GM23338 (cell line): Measurements from ENCODE around the gene ECM2. TPM values are rescaled to one million over a fixed set of nuclear protein-coding genes. Genes with fewer than 3 reads are reported as not detected.

Source experiments
- ATAC-seq: fragments of 200-7000 bp; cut with Tn5 transposase; 3 replicates; pipeline ENCODE4 v1.9.1; 2020
- DNase-seq: peaks from one replicate; pipeline ENCODE4 v3.0.0-alpha.2; 2015; ENCODE audit warnings: low spot score
- H2AFZ ChIP-seq: fragments of 200-600 bp; sonication (generic); 2 replicates; pipeline ENCODE4 v1.8.0; 2016; ENCODE audit warnings: antibody characterized with exemption, mild to moderate bottlenecking, moderate library complexity
- H3F3A ChIP-seq: fragments of 200-600 bp; sonication (generic); replicated peaks from 2 replicates; pipeline ENCODE4 v1.8.0; 2017; ENCODE audit warnings: antibody characterized with exemption, mixed run types, low read depth
- H3K27ac ChIP-seq: fragments of 200-600 bp; sonication (generic); 2 replicates; pipeline ENCODE4 v1.6.1; 2016; ENCODE audit warnings: low read depth
- H3K27me3 ChIP-seq: fragments of 200-600 bp; sonication (generic); 2 replicates; pipeline ENCODE4 v1.8.0; 2016; ENCODE audit warnings: mild to moderate bottlenecking, mixed run types, moderate library complexity; ENCODE audit not compliant: insufficient read depth
- H3K36me3 ChIP-seq: fragments of 200-600 bp; sonication (generic); 2 replicates; pipeline ENCODE4 v1.8.0; 2016; ENCODE audit warnings: mild to moderate bottlenecking; ENCODE audit not compliant: insufficient read depth
- H3K4me1 ChIP-seq: fragments of 200-600 bp; sonication (generic); 2 replicates; pipeline ENCODE4 v1.8.0; 2016; ENCODE audit warnings: mild to moderate bottlenecking, moderate library complexity; ENCODE audit not compliant: insufficient read depth
- H3K4me2 ChIP-seq: fragments of 200-600 bp; sonication (generic); 2 replicates; pipeline ENCODE4 v1.7.1; 2017; ENCODE audit warnings: mixed run types
- H3K4me3 ChIP-seq: fragments of 200-600 bp; sonication (generic); 2 replicates; pipeline ENCODE4 v1.6.1; 2016; ENCODE audit warnings: mixed run types
- H3K79me2 ChIP-seq: fragments of 200-600 bp; sonication (generic); replicated peaks from 2 replicates; pipeline ENCODE4 v1.8.0; 2017; ENCODE audit warnings: mild to moderate bottlenecking; ENCODE audit not compliant: insufficient read depth
- H3K9me2 ChIP-seq: fragments of 200-600 bp; sonication (generic); 2 replicates; pipeline ENCODE4 v1.8.0; 2017; ENCODE audit not compliant: insufficient read depth
- H4K20me1 ChIP-seq: fragments of 200-600 bp; sonication (generic); replicated peaks from 2 replicates; pipeline ENCODE4 v1.8.0; 2017; ENCODE audit warnings: mild to moderate bottlenecking; ENCODE audit not compliant: insufficient read depth
- H3K27ac Mint-ChIP-seq: 2 replicates; pipeline ENCODE4 v1.8.0; 2020; ENCODE audit warnings: inconsistent platforms, mild to moderate bottlenecking, moderate library complexity, mixed read lengths
- H3K27me3 Mint-ChIP-seq: 3 replicates; pipeline ENCODE4 v1.8.0; 2022; ENCODE audit warnings: low read depth, mild to moderate bottlenecking, moderate library complexity, mixed read lengths, inconsistent platforms; ENCODE audit not compliant: insufficient read depth, poor library complexity
- H3K36me3 Mint-ChIP-seq: 3 replicates; pipeline ENCODE4 v1.8.0; 2021; ENCODE audit warnings: low read depth, mild to moderate bottlenecking, inconsistent platforms, moderate library complexity, mixed read lengths
- H3K4me1 Mint-ChIP-seq: 3 replicates; pipeline ENCODE4 v1.8.0; 2020; ENCODE audit warnings: mild to moderate bottlenecking, inconsistent platforms, mixed read lengths
- H3K4me3 Mint-ChIP-seq: 3 replicates; pipeline ENCODE4 v1.8.0; 2021; ENCODE audit warnings: moderate library complexity, mild to moderate bottlenecking, inconsistent platforms, mixed read lengths
- H3K9me3 Mint-ChIP-seq: 3 replicates; pipeline ENCODE4 v1.8.0; 2020; ENCODE audit warnings: moderate library complexity, mild to moderate bottlenecking, inconsistent platforms, mixed read lengths
- CREB1 ChIP-seq: fragments of 250-450 bp; sonication (Bioruptor Pico); IDR thresholded peaks from 2 replicates; pipeline ENCODE4 v1.5.0; 2020; ENCODE audit warnings: low read depth, mild to moderate bottlenecking, moderate library complexity
- CTCF ChIP-seq, 2 experiments: fragments of 200-600 bp in 1 of 2; sonication (generic) in 1 of 2; conservative IDR thresholded peaks; 2 replicates each; pipeline versions ENCODE4 v1.5.1 to v1.6.1; 2016 to 2017; ENCODE audit warnings: antibody characterized with exemption in 2 of 2, low read depth in 2 of 2, mild to moderate bottlenecking in 2 of 2, moderate library complexity in 1 of 2
- ETS1 ChIP-seq: IDR thresholded peaks from 2 replicates; pipeline ENCODE4 v1.6.1; 2016; ENCODE audit warnings: antibody characterized with exemption
- EZH2 ChIP-seq: fragments of 200-600 bp; sonication (generic); IDR thresholded peaks from one replicate; pipeline ENCODE4 v1.8.0; 2017; ENCODE audit warnings: antibody characterized with exemption, mild to moderate bottlenecking, low read depth; ENCODE audit not compliant: unreplicated experiment
- JUNB ChIP-seq: IDR thresholded peaks from one replicate; pipeline ENCODE4 v1.6.1; 2016; ENCODE audit warnings: antibody characterized with exemption; ENCODE audit not compliant: unreplicated experiment
- NANOG ChIP-seq: IDR thresholded peaks from 2 replicates; pipeline ENCODE4 v1.6.1; 2016; ENCODE audit warnings: antibody characterized with exemption, borderline replicate concordance
- POLR2AphosphoS5 ChIP-seq: IDR thresholded peaks from 2 replicates; pipeline ENCODE4 v1.6.1; 2016; ENCODE audit warnings: antibody characterized with exemption, low read depth
- REST ChIP-seq: IDR thresholded peaks from one replicate; pipeline ENCODE4 v1.6.1; 2018; ENCODE audit warnings: antibody characterized with exemption; ENCODE audit not compliant: unreplicated experiment
- STAT1 ChIP-seq: IDR thresholded peaks from one replicate; pipeline ENCODE4 v1.6.1; 2016; ENCODE audit warnings: antibody characterized with exemption; ENCODE audit not compliant: unreplicated experiment
- ZNF114 ChIP-seq: fragments of 250-450 bp; sonication (Bioruptor Pico); IDR thresholded peaks from 2 replicates; pipeline ENCODE4 v1.5.0; 2020; ENCODE audit warnings: mild to moderate bottlenecking, moderate library complexity
- ZNF331 ChIP-seq: fragments of 250-450 bp; sonication (Bioruptor Pico); IDR thresholded peaks from 2 replicates; pipeline ENCODE4 v1.5.0; 2020; ENCODE audit warnings: low read depth, mild to moderate bottlenecking, moderate library complexity
- polyA plus RNA-seq: library from polyadenylated mRNA; unstranded; fragments of >200 nt; fragmentation: Nextera tagmentation; extraction: Ambion mirVana; gene quantifications from 2 replicates; pipeline ENCODE4 v1.2.1, GENCODE V29; 2016
- total RNA-seq: library from RNA; depleted of rRNA; stranded (reverse); fragments of >200 nt; shearing (Covaris generic); gene quantifications from 2 replicates; pipeline ENCODE4 v1.2.3, GENCODE V29; 2014

The ECM2 gene
- total and polyA plus RNA-seq, 2 experiments from 2014 or later: 0.79 TPM; not detected in 1

GRCh38 chr9:92500725-92501124, 35.1 kb downstream of the ECM2 start (continued):
- TF ChIP-seq ZNF114 (CRISPR knock-in tag) (no peak), CTCF (conservative IDR thresholded peaks at IDR 0.05; ENCODE audit: low read depth in 2 of 2) (no peak), REST (no peak), ETS1 (no peak)

GRCh38 chr9:92499701-92500100, 36.1 kb downstream of the ECM2 start:
- no peaks in the 10 kb centered on the region for H3K27me3 Mint-ChIP-seq
- Histone ChIP-seq H4K20me1 (no peaks in the 10 kb centered on the region), H3K4me2 (no peak overlapping the region), H3K36me3 (no peaks in the 10 kb centered on the region), H3K9me2 (no peaks in the 10 kb centered on the region), H2AFZ (no peak overlapping the region), H3F3A (no peaks in the 10 kb centered on the region), H3K27ac (no peak overlapping the region), H3K4me3 (no peak overlapping the region), H3K4me1 (peaks cover 9% of the 10 kb centered on the region; the same call in 1 of the 2 replicates), H3K79me2 (no peaks in the 10 kb centered on the region), H3K27me3 (no peaks in the 10 kb centered on the region)
- peaks cover 16% of the 10 kb centered on the region for H3K4me1 Mint-ChIP-seq
- ATAC-seq (no peak), DNase-seq (no peak)
- H3K27ac Mint-ChIP-seq: no peak overlapping the region
- no peaks in the 10 kb centered on the region for H3K36me3 Mint-ChIP-seq
- H3K9me3 Mint-ChIP-seq: no peaks in the 10 kb centered on the region; the same call in 2 of the 3 replicates
- H3K4me3 Mint-ChIP-seq: no peak overlapping the region
- no peak for TF ChIP-seq CTCF (conservative IDR thresholded peaks at IDR 0.05; ENCODE audit: low read depth in 2 of 2)
- TF ChIP-seq NANOG: no peak
- TF ChIP-seq ZNF331: no peak
- TF ChIP-seq ETS1: no peak
- no peak for TF ChIP-seq EZH2
- no peak for TF ChIP-seq CREB1
- no peak for TF ChIP-seq STAT1
- no peak for TF ChIP-seq JUNB
- TF ChIP-seq POLR2AphosphoS5: no peak
